GM19452 (cell line): Measurements from ENCODE around the gene TMEM121B.
"Not testable (repeated sequence)": the region's sequence is repeated elsewhere in the genome, so short reads cannot be mapped to it uniquely, and the experiment has no call there.

Experiments used
- ATAC-seq: cut with Tn5 transposase; IDR thresholded peaks from one replicate; pipeline ENCODE4 v1.9.1; 2021; ENCODE audit not compliant: unreplicated experiment

TMEM121B gene

GRCh38 chr22:17121233-17122195 lies at the start of gene TMEM121B:
Gene TMEM121B, minus strand, starts transcription at chr22:17121360. Its CDS starts 233 bp downstream, at chr22:17121127.
- no peak for ATAC-seq

DNA sequence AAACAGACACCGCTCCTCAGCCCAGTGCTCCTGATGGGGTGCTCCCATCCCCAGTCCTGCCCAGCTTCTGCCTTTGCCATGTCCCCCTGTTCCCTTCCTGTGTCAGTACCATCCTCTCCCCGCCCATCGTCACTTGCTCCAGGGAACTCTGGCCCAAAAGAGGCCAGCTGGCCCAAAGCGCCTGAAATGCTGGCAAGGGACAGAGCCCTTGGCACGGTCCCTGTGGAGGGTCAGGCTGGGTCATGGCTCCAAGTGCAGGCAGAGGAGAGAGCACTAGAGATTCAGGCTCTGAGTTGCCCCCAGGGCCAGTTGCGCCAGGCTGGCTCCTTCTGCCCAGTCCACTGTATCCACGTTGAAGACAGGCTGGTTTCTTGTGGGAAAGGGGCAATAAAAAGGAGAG lies 46.3 kb upstream of the TMEM121B start:
- no peak for ATAC-seq

GRCh38 chr22:17164392-17165024 lies 43.3 kb upstream of the TMEM121B start:
- no peak for ATAC-seq

DNA sequence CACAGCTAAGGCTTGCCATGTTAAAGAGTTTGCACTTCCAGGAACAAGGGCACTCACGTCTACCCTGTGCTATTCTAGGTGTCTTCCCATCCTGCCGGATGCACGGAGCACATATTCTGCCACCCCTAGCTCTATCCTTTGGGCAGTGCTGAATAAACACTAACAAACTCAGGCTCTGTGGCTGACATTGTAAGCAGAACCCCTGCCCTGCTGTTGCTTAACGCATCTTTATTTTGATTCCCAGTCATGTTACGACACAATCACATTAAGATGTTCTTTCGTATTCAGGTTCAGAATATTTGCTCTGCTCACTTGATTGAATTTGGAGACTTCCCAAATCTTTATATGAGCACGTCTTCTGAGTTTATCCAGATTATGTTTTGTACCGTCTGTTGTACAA lies 41.6 kb upstream of the TMEM121B start:
- ATAC-seq, result no peak

- ATAC-seq, result no peak
Observed at GRCh38 chr22:17161991-17162390, 40.8 kb upstream of the TMEM121B start.

GRCh38 chr22:17159504-17159951 lies 38.4 kb upstream of the TMEM121B start:
- ATAC-seq, result peak; percentile 23

- ATAC-seq, result peak; percentile 76
Observed at GRCh38 chr22:17158568-17159503, 37.7 kb upstream of the TMEM121B start, which contains the start of gene HDHD5. Gene HDHD5, minus strand, starts transcription at chr22:17159277. Its CDS starts 26 bp downstream, at chr22:17159251.

- ATAC-seq, result no peak
Observed at GRCh38 chr22:17158176-17158567, 37.0 kb upstream of the TMEM121B start.

- ATAC-seq, result no peak
Observed at GRCh38 chr22:17157714-17158113, 36.6 kb upstream of the TMEM121B start.

DNA sequence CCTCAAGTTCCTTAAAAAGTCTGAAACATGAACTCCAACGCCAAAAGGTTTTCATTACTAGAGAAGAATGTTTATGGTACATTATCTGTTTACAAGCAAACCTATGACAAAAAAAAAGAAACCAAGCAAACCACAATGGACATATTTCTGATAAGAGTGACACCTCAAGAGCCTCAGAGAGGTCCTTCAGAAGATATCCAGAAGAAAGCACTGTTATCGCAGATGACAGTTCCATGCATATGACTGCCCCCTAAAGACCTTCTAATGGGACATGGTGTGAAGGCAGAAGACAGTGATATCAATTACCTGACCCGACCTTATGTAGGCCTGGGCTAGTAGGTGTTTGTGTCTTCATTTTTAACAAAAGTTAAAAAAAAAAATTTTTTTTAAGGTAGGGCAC lies 34.8 kb upstream of the TMEM121B start:
- no peak for ATAC-seq

DNA sequence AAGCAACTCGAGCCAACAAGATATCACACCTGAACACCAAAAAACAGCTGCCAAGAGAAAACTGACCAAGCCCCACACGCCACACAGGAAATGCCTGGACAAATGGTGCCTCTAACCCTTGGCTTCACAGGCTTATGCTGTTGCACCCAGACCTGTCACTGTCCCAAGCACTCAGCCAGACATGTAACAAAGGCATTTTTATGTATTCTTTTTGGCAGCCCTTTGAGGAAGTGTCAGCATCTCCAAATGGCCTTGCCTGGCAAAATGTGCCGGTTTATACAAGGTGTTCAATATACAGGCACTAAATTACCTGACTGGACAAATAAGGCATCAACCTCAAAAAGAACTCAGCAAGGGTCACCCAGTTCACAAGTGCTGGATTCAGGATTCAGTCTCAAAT lies 31.8 kb upstream of the TMEM121B start:
- no peak for ATAC-seq

DNA sequence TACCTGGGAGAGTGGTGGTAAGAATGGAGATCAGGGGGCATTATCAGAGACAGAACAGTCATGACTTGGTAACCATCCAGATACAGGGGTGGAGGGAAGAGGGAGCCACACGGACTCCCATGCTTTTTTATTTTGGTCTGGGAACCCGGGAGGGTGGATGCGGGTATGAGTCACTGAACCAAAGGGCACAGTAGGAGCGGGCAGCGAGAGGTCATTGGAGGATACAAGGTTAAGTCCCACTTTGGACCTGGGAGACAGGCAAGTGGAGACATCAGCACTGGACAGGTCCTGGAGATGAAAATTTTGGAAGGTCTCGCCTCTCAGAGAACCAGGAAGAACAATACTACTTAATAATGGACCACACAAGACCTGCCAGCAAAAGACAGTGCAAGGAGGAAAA lies 31.2 kb upstream of the TMEM121B start:
- ATAC-seq, result no peak

- no peak for ATAC-seq
Observed at GRCh38 chr22:17149076-17149815, 28.1 kb upstream of the TMEM121B start.

DNA sequence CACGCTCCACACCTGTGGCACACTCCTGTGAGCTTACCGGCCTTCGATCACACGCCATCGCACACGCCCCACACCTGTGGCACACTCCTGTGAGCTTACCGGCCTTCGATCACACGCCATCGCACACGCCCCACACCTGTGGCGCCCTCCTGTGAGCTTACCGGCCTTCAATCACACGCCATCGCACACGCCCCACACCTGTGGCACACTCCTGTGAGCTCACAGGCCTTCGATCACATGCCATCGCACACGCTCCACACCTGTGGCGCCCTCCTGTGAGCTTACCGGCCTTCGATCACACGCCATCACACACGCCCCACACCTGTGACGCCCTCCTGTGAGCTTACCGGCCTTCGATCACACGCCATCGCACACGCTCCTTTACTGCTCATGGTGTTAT lies 26.3 kb upstream of the TMEM121B start:
- ATAC-seq, result not testable (repeated sequence)

DNA sequence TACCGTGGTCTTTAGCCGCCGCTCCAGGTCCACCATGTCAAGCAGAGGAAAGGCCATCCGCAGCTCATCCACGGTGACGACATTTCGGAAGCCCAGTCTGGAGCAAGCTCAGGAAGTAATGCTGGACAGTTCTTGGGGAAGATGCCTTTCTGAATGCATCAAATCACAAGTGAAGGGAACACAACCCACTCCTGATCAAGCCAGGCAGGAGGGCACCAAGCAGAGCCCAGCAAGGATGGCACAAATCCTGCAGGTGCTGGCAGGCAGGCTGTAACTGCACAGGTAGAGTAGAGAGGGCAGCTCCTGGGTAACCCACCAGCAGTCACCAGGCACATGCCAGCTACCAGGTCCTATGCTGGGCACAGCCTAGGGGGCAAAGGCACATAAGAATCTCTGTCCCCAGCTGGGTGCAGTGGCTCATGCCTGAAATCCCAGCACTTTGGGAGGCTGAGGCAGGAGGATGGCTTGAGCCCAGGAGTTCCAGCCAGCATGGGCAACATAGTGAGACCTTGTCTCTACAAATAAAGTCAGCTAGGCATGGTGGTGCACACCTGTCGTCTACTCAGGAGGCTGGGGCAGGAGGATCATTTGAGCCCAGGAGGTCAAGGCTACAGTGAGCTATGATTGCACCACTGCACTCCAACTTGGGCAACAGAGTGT lies 24.0 kb upstream of the TMEM121B start:
- no peak for ATAC-seq

DNA sequence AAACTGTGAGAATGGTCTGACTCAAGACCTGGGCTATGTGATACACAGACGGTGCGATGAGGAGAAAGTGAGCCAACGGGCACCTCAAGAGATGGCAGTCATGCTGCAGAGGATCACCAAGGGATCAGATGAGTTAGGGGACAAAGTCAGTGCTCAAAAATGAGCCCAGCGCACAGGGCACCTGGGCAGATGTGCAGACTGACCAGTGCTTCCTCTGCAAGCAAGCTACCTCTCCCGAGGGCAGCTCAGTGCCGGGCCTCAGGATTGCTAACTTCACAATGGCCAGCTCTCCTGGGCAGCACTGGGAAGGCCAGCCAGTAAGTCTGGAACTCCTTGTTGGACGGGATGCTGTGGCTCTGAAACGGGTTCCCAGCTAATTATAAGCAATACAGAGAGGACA lies 22.7 kb upstream of the TMEM121B start:
- ATAC-seq, result no peak

DNA sequence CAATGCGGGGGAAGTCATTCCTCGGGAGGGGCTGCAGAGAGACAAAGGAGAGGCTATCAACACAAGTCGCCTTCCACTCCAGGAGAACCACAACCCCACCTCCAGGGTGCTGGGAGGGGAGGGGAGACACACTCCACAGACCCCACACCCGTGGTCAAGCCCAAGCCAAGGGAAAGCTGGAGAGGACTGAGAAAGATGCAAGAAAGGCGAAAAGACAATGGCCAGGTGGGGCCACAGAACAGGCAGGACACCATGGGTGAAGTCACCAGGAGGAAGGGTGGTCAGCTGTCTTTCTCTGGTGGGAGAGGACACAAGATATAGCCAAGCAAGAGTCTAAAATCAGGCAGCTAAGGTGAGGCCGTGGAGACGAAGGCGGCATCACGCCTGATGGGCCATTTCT lies 21.9 kb upstream of the TMEM121B start:
- ATAC-seq, result no peak

DNA sequence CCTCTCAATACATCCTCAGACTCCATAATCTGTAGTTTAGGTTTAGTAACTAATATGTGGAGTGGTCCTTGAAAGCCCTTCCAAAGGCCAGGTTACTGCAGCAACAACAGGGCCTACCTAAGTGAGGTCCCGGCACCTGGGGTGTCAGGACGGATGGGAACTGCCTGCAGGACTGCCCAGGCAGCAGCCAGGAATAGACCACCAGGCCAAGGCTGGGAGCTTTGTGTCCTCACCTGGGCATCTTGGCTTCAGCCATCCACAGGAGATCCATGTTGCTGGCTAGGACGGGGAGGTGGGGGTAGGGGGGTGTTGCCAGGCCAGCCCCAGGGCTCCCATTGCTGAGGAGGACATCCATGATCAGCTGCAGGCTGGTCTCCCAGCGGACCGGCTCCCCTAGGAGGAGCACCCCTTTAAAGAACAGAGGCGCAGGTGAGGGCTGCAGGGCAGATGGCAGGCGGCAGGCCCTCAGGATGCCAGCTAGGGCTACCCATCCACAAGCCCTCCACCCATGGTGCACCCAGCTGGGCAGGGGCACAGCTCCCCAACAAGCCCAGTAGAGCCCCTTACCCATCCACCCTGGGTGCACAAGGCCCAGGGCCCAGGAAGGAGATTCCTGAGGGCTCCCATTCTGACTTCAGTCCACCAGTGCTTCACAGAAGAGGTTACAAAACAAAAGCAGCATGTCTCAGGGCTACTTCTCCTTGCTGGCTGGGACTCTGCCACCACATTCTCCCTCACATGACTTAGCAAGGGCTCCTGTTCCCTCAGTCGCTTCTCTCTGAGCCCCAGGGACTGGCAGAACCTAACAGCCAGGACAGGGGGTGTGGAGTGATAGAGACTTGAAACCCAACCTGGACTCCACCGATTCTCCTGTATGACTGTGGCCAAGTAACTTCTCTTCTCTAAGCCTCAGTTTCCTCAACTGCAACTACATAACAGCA lies 19.9 kb upstream of the TMEM121B start:
- ATAC-seq, result no peak

DNA sequence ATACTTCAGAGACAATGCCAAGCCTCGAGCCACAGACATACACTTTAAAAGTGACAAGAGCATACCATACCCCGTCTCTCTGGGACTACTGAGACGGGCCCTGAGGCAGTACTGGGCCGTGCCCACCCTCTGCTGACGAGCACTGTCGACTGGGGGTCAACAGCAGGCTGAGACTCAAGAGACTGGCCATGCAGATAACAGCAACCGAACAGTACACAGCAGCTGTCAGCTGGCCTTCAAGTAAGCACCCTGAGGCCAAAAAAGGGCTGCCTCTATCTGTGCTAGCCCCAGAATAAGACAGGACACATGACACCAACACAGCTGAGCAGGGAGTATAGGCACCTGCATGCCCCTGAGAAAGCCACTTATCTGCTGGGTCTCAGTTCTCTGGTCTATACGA lies 18.9 kb upstream of the TMEM121B start:
- no peak for ATAC-seq
